Esophagus squamous epithelium (tissue), 4 donors: ENCODE measurements around the gene P2RY6.

ENCODE experiments used
- POLR2A ChIP-seq, 4 donors: fragments of 450-650 bp; IDR thresholded peaks; one replicate each; pipeline ENCODE4 v1.6.1; 2017; ENCODE audit warnings: antibody characterized with exemption in 4 of 4, mild to moderate bottlenecking in 4 of 4, moderate library complexity in 3 of 4
- TF ChIP-seq, protein P1 (sequence below), 6 experiments: fragments of 450-650 bp in 4 of 6; fragments of 200-600 bp in 2 of 6; sonication (generic) in 2 of 6; IDR thresholded peaks; one replicate each; pipeline ENCODE4 v1.5.1; 2016 to 2019; ENCODE audit warnings: antibody characterized with exemption in 6 of 6, mild to moderate bottlenecking in 4 of 6, moderate library complexity in 4 of 6

DNA sequence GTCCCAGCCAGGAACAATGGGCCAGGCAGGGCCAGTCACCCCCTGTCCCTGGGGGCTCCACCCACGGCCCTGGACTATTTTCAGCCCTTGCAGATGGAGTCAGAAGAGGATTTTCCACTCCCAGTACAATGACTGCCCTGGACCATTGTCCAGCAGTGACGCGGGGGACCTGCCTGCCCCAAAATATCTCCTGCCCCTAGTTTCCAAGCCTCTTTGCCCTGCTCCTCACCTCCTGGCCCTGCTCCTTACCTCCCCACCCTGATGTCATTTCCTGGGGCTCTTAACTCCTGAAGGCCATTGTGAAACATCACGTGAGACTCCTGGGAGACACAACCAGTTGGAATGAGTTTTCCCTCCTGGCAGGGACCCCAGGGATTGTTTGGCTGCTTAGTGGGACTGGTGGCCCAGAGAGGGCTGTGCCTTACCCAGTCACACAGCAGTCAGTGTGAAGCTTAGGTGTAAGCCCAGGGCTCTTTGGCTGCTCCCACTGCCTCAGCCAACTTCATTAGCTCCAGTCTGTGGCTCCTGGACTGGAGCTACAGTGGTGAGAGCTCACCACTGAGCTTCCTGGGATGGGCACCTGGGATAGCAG lies 31.9 kb upstream of the P2RY6 start:
- no peak for TF ChIP-seq POLR2A (IDR thresholded peaks at IDR 0.05)
- TF ChIP-seq, protein P1, sequence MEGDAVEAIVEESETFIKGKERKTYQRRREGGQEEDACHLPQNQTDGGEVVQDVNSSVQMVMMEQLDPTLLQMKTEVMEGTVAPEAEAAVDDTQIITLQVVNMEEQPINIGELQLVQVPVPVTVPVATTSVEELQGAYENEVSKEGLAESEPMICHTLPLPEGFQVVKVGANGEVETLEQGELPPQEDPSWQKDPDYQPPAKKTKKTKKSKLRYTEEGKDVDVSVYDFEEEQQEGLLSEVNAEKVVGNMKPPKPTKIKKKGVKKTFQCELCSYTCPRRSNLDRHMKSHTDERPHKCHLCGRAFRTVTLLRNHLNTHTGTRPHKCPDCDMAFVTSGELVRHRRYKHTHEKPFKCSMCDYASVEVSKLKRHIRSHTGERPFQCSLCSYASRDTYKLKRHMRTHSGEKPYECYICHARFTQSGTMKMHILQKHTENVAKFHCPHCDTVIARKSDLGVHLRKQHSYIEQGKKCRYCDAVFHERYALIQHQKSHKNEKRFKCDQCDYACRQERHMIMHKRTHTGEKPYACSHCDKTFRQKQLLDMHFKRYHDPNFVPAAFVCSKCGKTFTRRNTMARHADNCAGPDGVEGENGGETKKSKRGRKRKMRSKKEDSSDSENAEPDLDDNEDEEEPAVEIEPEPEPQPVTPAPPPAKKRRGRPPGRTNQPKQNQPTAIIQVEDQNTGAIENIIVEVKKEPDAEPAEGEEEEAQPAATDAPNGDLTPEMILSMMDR (IDR thresholded peaks at IDR 0.05): no peak
